ENCODE results near the gene MAP3K19. TPM values are rescaled to one million over a fixed set of nuclear protein-coding genes. Genes with fewer than 3 reads are reported as not detected.
"Not testable (repeated sequence)": the region's sequence is repeated elsewhere in the genome, so short reads cannot be mapped to it uniquely, and the experiment has no call there.

Gene MAP3K19
- total RNA-seq, 2 donors from 2014 or later: not detected

- H3K36me3 ChIP-seq (replicated peaks in 1 of 2; ENCODE audit: insufficient read depth in 1 of 2, low read depth in 2 of 2): no peaks in the 10 kb centered on the region
- H3K4me1 ChIP-seq: peaks cover 21% of the 10 kb centered on the region
- WGBS, 2 donors: 83 to 85% methylated on average over 6 of the region's 6 CpGs
- H3K27ac ChIP-seq: no peak overlapping the region
- no peaks in the 10 kb centered on the region for H3K27me3 ChIP-seq
- no peaks in the 10 kb centered on the region for H3K9me3 ChIP-seq
- ATAC-seq (no peak), DNase-seq (no peak)
- intact Hi-C loops (cut with DNase I): no loop called here
- TF ChIP-seq POLR2A (IDR thresholded peaks at IDR 0.05) (no peak), CTCF (IDR thresholded peaks at IDR 0.05) (no peak)
- no peak overlapping the region for H3K4me3 ChIP-seq
These were observed 875 bp upstream of the MAP3K19 start for GRCh38 chr2:135048122-135048521.

- peak in 1 of 4 donors; percentile 12 for DNase-seq
- WGBS, 2 donors: 69 to 76% methylated on average over 2 of the region's 2 CpGs
These were observed 3.9 kb downstream of the MAP3K19 start for GRCh38 chr2:135043345-135043744.

GRCh38 chr2:135037831-135038230 is 9.4 kb downstream of the MAP3K19 start:
- Histone ChIP-seq H3K4me1 (no peaks in the 10 kb centered on the region), H3K27me3 (no peaks in the 10 kb centered on the region), H3K27ac (no peak overlapping the region), H3K36me3 (replicated peaks in 1 of 2; ENCODE audit: insufficient read depth in 1 of 2, low read depth in 2 of 2) (no peaks in the 10 kb centered on the region), H3K9me3 (no peaks in the 10 kb centered on the region), H3K4me3 (no peak overlapping the region)
- intact Hi-C loops (cut with DNase I): no loop called here
- ATAC-seq (no peak), DNase-seq (no peak)
- 87 to 88% methylated on average over 3 of the region's 3 CpGs for WGBS, 2 donors
- no peak for TF ChIP-seq POLR2A (IDR thresholded peaks at IDR 0.05)
- no peak for TF ChIP-seq CTCF (IDR thresholded peaks at IDR 0.05)

More at GRCh38 chr2:135043345-135043744, 3.9 kb downstream of the MAP3K19 start:
- Histone ChIP-seq H3K9me3 (no peaks in the 10 kb centered on the region), H3K27ac (no peak overlapping the region), H3K4me1 (no peaks in the 10 kb centered on the region), H3K27me3 (no peaks in the 10 kb centered on the region), H3K4me3 (no peak overlapping the region), H3K36me3 (replicated peaks in 1 of 2; ENCODE audit: insufficient read depth in 1 of 2, low read depth in 2 of 2) (no peaks in the 10 kb centered on the region)
- intact Hi-C loops (cut with DNase I): no loop called here
- ATAC-seq: no peak
- TF ChIP-seq POLR2A (IDR thresholded peaks at IDR 0.05) (no peak), CTCF (IDR thresholded peaks at IDR 0.05) (peak in 5 of 7 experiments; percentile 11 to 22 (median 13))

- H3K27ac ChIP-seq; DNase-seq; intact Hi-C loops (cut with DNase I); H3K4me3 ChIP-seq; H3K9me3 ChIP-seq; ATAC-seq; H3K27me3 ChIP-seq; H3K36me3 ChIP-seq (replicated peaks in 1 of 2; ENCODE audit: insufficient read depth in 1 of 2, low read depth in 2 of 2): not testable (repeated sequence)
- H3K4me1 ChIP-seq: peaks cover 12% of the 10 kb centered on the region
- WGBS, 2 donors: 92% methylated on average over 5 of the region's 33 CpGs; no CpG with 5 or more reads in 1 of the 2 donors
These were observed 14.0 kb downstream of the MAP3K19 start for GRCh38 chr2:135033216-135033615.

GRCh38 chr2:135030826-135031225 is 16.4 kb downstream of the MAP3K19 start:
- H3K4me3 ChIP-seq: no peak overlapping the region
- H3K9me3 ChIP-seq: no peaks in the 10 kb centered on the region
- 87 to 94% methylated on average over 1 of the region's 1 CpG for WGBS, 2 donors
- TF ChIP-seq CTCF (IDR thresholded peaks at IDR 0.05) (no peak), POLR2A (IDR thresholded peaks at IDR 0.05) (no peak)
- no peak for ATAC-seq
- H3K4me1 ChIP-seq: peaks cover 12% of the 10 kb centered on the region
- H3K27me3 ChIP-seq: no peaks in the 10 kb centered on the region
- DNase-seq: peak in 1 of 4 donors; percentile 11
- no peak overlapping the region for H3K27ac ChIP-seq
- intact Hi-C loops (cut with DNase I): no loop called here
- no peaks in the 10 kb centered on the region for H3K36me3 ChIP-seq (replicated peaks in 1 of 2; ENCODE audit: insufficient read depth in 1 of 2, low read depth in 2 of 2)
